Panc1 (cell line): ENCODE measurements around the gene RBFA.

Source experiments
- CTCF ChIP-seq: fragments of 450-650 bp; IDR thresholded peaks from 2 replicates; pipeline ENCODE4 v1.5.1; 2017; ENCODE audit warnings: mild to moderate bottlenecking
- SIN3A ChIP-seq: IDR thresholded peaks from 2 replicates; pipeline ENCODE4 v1.6.1; 2012; ENCODE audit warnings: low read depth, mild to moderate bottlenecking, low read length, moderate library complexity, borderline replicate concordance; ENCODE audit not compliant: insufficient read depth

DNA sequence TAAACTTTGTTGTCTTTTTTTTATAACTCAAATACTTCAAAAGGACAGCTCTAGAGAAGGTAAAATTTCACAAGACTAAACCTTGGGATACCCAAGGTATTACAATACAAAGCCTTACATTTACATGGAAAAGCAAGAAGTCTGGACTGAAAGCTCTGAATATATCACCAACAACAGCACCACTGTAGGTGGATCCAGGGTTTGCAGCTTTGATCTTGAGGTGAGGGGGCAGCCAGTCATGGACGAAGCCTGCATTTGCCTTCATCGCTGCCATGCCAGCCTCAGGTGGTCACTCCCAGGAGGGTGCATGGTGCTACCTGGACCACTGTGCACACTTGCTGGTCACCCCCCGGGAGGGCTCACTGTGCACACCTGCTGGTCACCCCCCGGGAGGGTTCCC, 36.6 kb downstream of the RBFA start:
- TF ChIP-seq CTCF (no peak), SIN3A (no peak)
